Inflammatory macrophage treated with lipopolysaccharide for 1 hour (primary cell): ENCODE results near the gene PNLIPRP2.

Experiments
- DNase-seq, 2 donors: peaks; one replicate each; pipeline ENCODE4 v3.0.0-alpha.2; 2020 to 2022

The PNLIPRP2 gene

DNA sequence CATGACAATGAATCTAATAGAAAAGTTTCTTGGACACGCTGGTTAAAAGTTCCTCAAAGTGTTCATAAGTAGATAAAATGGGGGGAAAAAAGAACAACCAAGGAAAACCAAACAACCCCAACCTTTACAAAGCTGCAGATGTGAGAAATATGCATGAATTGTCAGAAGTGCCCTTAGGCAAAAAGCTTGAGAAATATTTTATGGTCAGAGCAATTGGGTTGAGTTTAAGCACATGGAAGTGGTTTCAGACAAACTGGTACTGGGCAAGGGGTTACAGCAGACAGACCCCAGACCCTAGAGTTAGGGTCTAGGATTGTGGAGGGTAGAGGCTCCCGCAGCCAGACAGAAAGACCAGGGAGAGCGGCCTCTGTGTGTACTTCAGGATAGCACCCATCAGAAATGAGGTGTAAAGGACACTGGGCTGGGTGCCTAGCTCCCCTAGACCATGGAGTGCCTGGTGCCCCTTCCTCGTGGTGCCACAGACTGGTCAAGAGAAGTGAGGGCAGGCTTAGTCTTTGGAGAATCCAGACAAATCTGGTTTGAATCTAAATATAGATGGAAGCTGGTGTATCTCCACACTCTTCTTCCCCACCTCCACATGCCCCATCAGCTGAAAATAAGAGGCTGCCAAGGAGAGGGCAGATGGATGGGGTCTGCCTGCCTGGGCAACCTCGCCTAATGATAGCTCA lies 37.3 kb downstream of the PNLIPRP2 start:
- DNase-seq: no peak

DNA sequence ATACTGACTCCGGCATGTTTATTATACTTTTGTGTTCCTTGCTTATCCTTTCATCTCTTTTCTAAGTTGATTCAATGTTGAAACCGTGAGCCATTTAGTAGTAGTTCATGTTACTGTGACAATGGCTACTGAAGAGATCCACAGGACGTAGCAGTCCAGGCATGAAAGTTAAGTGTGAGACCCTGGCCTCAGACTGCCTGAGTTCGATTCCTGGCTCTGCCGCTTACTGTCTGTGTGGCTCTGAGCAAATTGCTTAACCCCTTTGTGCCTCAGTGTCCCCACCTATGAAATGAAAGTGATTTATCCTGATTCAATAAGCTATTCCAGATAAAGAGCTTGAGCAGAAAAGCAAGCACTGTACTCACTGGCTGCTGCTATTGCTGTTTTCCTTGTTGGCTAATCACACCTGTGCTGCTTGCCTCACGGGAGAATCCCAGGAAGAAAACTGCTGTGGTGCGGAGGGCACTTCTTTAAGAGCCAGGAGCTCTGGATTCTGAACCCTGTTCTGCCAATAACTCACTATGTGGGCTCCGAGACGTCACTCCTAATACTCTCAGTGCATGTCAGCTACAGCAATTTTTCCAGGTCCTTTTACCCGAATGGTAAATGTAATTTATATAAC lies 38.4 kb downstream of the PNLIPRP2 start:
- DNase-seq: no peak

DNA sequence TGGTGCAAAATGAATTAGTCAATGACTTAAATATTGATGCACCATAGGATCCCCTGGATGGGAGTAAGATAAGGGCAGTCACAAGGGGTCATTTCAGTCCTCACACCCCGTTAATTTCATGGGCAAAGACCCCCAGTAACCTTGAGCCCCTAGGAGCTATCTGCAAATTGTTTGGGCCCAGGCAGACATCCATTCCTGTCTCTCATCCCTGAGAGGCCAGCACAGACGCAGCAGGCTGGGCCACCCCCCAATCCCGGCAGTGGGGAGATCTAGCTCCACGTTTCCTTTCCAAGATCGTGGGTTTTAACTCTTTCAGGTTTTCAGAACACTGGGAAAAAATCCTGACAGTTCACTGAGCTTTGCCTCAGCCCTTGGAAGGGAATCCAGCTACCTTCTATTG lies 40.1 kb downstream of the PNLIPRP2 start:
- DNase-seq: no peak

GRCh38 chr10:116663342-116663741 lies 42.6 kb downstream of the PNLIPRP2 start:
- no peak for DNase-seq

- no peak for DNase-seq
Observed at GRCh38 chr10:116664631-116665030, 43.9 kb downstream of the PNLIPRP2 start.

- DNase-seq: no peak
Observed at GRCh38 chr10:116665541-116666125, 44.9 kb downstream of the PNLIPRP2 start.

DNA sequence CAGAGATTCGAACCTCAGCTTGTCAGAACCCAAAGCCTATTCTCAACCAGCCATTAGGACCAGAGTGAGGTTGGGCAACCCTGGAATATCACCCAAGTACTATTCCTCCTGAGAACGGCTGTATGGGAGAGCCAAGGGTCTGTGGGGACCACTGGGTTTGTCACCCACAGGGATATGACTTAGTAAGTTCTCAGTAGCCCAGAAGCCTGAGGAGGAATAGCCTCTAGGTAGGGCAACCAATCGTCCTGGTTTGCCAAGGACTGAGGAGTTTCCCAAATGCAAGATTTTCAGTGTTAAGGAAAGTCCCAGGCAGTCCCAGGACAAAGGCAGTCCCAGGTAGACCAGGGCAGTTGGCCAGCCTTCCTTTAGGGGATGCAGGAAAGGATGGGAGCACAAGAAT lies 46.7 kb downstream of the PNLIPRP2 start:
- no peak for DNase-seq

- no peak for DNase-seq
Observed at GRCh38 chr10:116668018-116668417, 47.3 kb downstream of the PNLIPRP2 start.

- no peak for DNase-seq
Observed at GRCh38 chr10:116668446-116668845, 47.7 kb downstream of the PNLIPRP2 start.

GRCh38 chr10:116669080-116669479 lies 48.3 kb downstream of the PNLIPRP2 start:
- DNase-seq: no peak

DNA sequence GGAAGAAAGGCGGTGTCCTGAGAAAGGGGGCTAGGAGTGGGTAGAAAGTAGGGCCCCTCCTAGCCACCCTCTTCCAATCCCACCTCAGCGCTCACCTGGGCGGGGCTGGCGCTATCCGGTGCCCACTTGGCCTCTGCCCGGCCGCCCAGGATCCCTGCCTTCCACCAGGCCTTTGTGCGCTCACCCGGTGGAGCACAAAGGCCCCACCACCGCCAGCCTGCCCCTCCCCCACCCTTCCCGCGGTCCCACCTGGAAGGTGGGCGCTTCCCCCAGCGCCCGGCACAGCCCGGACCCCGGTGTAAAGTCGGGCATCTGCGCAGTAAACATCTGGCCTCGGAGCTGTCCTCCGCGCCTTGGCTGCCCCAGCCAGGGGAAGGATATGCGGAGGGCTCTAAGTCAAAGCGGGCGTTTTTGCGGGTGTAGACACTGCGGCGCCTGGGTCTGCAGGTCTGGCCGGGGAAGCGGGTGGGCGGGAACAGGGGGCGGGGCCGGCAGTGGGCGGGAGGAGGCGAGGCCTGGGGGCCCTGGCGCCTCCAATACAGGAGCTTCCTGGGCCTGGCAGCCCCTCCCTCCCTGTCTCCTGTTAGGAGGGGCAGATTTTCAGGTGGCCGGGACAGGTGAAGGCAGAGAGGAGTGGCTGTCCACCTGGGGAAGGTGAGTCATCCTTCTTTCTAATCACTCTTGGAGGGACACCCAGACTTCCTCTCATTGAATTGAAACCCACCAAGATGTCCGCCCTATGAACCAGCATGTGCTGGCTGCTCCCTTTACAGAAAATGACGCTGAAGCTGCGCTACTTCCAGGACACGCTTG lies 49.3 kb downstream of the PNLIPRP2 start:
- no peak for DNase-seq

DNA sequence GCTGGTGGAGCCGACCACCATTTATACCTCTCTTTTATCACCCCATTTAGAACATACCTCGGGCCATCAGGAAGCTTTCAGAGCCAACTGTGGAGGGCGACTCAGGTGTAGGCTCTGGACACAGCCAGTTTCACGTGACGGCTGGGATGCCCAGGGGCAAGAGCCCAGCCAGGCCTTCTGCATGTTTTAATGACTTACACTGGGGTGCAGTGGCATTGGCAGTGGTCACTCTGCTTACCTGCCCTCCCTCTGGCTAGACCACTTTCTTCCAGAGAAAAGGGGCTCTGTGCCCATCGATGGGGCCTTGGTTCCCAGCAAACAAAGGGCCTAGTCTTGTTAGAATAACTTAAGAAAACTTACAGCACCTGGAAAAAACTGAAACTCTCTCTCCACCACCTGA lies 50.0 kb downstream of the PNLIPRP2 start:
- DNase-seq: no peak

- no peak for DNase-seq
Observed at GRCh38 chr10:116671274-116671926, 50.6 kb downstream of the PNLIPRP2 start.

GRCh38 chr10:116672891-116673290 lies 52.1 kb downstream of the PNLIPRP2 start:
- no peak for DNase-seq

GRCh38 chr10:116673866-116674265 lies 53.1 kb downstream of the PNLIPRP2 start:
- DNase-seq: no peak

GRCh38 chr10:116674901-116675423 lies 54.2 kb downstream of the PNLIPRP2 start:
- no peak for DNase-seq

DNA sequence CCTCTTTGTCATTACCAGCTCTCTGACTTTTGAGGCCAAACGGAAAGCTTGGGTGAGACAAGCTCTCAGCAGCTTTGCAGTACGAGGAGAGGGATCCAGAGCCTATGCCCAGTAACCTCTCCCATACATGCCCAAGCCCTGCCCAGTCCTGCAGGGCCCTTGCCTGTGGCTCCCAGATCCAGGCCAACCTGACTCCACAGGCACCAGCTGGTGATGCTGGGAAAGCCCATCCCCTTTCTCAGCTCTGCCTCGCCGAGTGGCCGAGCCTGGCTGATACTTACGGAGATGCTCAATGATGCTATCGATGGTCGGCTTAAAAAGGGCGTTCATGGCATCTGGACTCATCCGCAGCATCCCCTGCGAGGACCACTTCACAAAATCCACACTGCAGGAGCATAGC lies 55.4 kb downstream of the PNLIPRP2 start:
- DNase-seq: no peak

DNA sequence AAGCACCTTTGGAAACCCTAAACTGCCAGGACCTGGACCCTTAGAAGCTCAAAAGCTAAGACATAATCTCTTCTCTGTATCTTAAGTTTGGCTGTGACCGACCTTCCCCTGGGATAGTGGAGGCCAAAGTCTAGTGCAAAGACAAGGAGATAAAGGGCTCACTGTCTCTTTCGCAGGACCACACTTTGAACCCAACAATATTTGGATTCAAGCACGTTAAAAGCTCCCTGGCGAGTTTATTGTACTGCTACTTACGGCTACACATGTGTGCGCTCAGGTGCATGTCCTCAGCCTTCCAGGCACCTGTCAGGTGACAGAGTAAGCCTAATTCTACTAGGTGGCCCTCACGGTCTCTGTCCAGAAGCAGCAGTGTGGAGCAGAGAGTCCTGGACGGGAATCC lies 55.9 kb downstream of the PNLIPRP2 start:
- no peak for DNase-seq

DNA sequence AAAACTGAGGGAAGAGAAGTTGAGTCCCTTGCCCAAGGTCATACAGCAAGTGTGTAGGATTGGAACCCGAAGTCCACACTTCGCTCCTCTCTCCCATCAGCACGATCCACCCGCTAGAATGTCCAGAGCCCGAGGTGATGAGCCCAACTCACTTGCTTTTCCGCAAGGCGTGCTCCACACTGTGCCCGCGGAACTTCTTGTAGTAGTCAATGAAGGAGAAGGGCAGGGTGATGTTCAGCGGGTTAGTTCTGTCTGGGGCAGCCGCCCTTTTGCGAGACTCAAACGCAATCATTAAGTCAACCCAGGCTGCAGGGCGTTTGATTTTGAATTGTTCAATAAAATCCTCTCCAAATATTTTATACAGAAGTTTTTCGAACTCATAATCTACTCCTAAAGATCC lies 58.6 kb downstream of the PNLIPRP2 start:
- DNase-seq: no peak

DNA sequence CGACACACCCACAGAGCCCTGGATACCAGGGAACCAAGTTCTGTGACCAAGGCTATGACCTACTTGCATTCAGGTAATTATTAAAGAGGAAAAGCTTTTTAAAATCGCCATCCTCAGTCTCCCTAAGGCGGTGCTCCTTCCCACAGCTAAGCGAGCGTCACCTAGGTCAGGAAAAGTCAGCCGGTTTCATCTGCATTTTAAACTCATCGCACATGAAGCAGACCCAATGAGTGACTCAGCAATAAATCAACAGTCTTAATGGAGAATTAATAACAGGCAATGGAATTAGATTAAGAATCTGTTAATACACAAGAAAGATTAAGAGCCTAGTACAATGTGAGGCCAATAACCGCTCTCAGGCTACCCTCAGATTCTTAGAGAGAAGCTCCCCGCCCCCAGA lies 62.4 kb downstream of the PNLIPRP2 start:
- no peak for DNase-seq

DNA sequence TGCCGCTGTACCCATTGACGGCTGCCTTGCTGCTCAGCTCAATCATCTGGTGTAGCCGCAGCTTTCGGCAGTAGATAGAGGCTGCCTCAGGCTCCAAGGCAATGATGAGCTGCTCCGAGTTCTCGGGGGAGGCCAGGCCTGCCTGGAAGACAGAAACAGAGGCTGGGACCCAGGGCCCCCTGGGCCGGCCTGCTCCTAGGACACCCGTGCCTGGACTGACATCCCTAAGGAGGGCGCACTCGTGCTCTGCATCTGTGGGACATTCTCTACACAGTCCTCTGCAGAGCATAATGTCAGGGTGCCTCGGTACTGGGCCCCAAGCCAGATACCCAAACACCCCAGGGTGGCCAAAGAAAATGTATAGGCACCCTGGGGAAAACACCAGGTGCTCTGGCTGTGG lies 63.1 kb downstream of the PNLIPRP2 start:
- DNase-seq: no peak

GRCh38 chr10:116684781-116685180 lies 64.0 kb downstream of the PNLIPRP2 start:
- no peak for DNase-seq

GRCh38 chr10:116685807-116686206 lies 65.1 kb downstream of the PNLIPRP2 start:
- DNase-seq: no peak
